DOHH2 (cell line): ENCODE results near the gene TRIM45.

ENCODE experiments used
- EZH2phosphoT487 ChIP-seq: fragments of 200-600 bp; sonication (generic); IDR thresholded peaks from 2 replicates; pipeline ENCODE4 v1.6.1; 2017; ENCODE audit warnings: borderline replicate concordance, mild to moderate bottlenecking, antibody characterized with exemption, low read length, moderate library complexity, mixed read lengths
- TF ChIP-seq, protein P1 (sequence below): fragments of 200-600 bp; sonication (generic); IDR thresholded peaks from one replicate; pipeline ENCODE4 v1.5.1; 2014; ENCODE audit warnings: antibody characterized with exemption, mild to moderate bottlenecking, low read depth, low read length; ENCODE audit not compliant: poor library complexity, severe bottlenecking

DNA sequence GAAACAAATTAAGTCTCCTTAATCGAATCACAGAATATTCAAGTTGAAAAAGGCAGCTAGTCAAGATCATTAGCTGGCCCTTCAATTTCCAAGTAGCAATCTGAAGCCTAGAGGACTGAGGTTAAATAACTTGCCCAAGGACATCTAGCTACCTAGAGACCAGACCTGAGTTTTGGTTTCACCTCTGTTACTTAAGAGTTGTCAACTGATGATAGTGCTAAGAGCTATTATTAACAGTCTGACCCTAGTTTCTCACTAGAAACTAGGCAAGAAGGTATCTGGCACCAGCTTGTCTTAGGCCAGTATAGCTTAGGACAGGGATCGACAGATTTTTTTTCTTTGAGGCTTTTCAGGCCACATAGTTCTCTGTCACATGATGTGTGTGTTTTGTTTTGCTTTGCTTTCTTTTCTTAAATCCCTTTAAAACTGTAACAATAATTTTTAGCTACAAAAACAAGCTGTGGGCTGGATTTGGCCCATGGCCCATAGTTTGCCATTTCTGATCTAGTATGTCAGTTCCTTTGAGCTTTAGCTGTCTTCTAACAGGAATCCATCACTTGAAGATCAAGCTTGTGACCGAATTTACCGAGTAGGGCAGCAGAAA, 23.2 kb downstream of the TRIM45 start:
- TF ChIP-seq, protein P1, sequence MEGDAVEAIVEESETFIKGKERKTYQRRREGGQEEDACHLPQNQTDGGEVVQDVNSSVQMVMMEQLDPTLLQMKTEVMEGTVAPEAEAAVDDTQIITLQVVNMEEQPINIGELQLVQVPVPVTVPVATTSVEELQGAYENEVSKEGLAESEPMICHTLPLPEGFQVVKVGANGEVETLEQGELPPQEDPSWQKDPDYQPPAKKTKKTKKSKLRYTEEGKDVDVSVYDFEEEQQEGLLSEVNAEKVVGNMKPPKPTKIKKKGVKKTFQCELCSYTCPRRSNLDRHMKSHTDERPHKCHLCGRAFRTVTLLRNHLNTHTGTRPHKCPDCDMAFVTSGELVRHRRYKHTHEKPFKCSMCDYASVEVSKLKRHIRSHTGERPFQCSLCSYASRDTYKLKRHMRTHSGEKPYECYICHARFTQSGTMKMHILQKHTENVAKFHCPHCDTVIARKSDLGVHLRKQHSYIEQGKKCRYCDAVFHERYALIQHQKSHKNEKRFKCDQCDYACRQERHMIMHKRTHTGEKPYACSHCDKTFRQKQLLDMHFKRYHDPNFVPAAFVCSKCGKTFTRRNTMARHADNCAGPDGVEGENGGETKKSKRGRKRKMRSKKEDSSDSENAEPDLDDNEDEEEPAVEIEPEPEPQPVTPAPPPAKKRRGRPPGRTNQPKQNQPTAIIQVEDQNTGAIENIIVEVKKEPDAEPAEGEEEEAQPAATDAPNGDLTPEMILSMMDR, result no peak
- no peak for TF ChIP-seq EZH2phosphoT487
